ENCODE results near the gene CALB2. TPM values are rescaled to one million over a fixed set of nuclear protein-coding genes. Genes with fewer than 3 reads are reported as not detected.

Gene CALB2
- total and polyA plus RNA-seq, 2 donors (not counting 3 experiments of a cell fraction or from before 2014, with no cell fraction given), result not detected

- no peaks in the 10 kb centered on the region for H3K4me1 ChIP-seq (ENCODE audit: control insufficient read depth, extremely low read depth, insufficient read depth, low read length)
- no peaks in the 10 kb centered on the region for H4K20me1 ChIP-seq (replicated peaks; ENCODE audit: control insufficient read depth, extremely low read depth, insufficient read depth, low read length)
- no peaks in the 10 kb centered on the region for H3K36me3 ChIP-seq (ENCODE audit: control insufficient read depth in 2 of 2, extremely low read depth in 1 of 2, insufficient read depth in 2 of 2, low read length in 2 of 2)
- no peaks in the 10 kb centered on the region for H3K27me3 ChIP-seq (ENCODE audit: control insufficient read depth in 2 of 2, insufficient read depth in 2 of 2, low read length in 2 of 2)
- TF ChIP-seq POLR2A (IDR thresholded peaks at IDR 0.05; ENCODE audit: low read depth, low read length), result no peak
- TF ChIP-seq CTCF (IDR thresholded peaks at IDR 0.05; ENCODE audit: extremely low read depth in 1 of 2, insufficient read depth in 1 of 2, low read depth in 1 of 2, low read length in 2 of 2), result no peak
- TF ChIP-seq MAX (IDR thresholded peaks at IDR 0.05; ENCODE audit: insufficient read depth, insufficient read length), result no peak
- no peak for TF ChIP-seq EZH2 (IDR thresholded peaks at IDR 0.05; ENCODE audit: borderline replicate concordance, low read depth, low read length, severe bottlenecking)
- no peak for TF ChIP-seq GATA2 (IDR thresholded peaks at IDR 0.05; ENCODE audit: insufficient read depth, insufficient read length, low read depth, low read length)
- no peak for TF ChIP-seq JUN (IDR thresholded peaks at IDR 0.05; ENCODE audit: borderline replicate concordance, insufficient read depth, insufficient read length, low read depth)
- TF ChIP-seq POLR2AphosphoS5 (IDR thresholded peaks at IDR 0.05; ENCODE audit: insufficient read depth, low read depth, low read length), result no peak
- TF ChIP-seq FOS (IDR thresholded peaks at IDR 0.05; ENCODE audit: borderline replicate concordance, insufficient read depth, low read length), result no peak
- no peak for TF ChIP-seq MYC (IDR thresholded peaks at IDR 0.05; ENCODE audit: low read depth, low read length)
- ChIA-PET CTCF (no interaction called here), POLR2A (no interaction called here)
- H3K4me3 ChIP-seq (replicated peaks in 1 of 3; ENCODE audit: insufficient read depth in 1 of 3, low read depth in 1 of 3, low read length in 3 of 3), result no peak overlapping the region
- no peaks in the 10 kb centered on the region for H3K9me3 ChIP-seq (replicated peaks; ENCODE audit: control insufficient read depth, insufficient read depth, low read length)
- H3K9me1 ChIP-seq (replicated peaks; ENCODE audit: control insufficient read depth, extremely low read depth, insufficient read depth, low read length), result no peaks in the 10 kb centered on the region
- DNase-seq (ENCODE audit: low read depth, low spot score), result no peak
- no peak for FAIRE-seq
- dilution Hi-C loops (cut with MboI; ENCODE audit: extremely low pct_ligation_motif_present, low sequenced_read_pairs) (no loop called here), intact Hi-C loops (cut with micrococcal nuclease) (no loop called here)
- no TSS peak for BruUV-seq (replicated peaks)
- H3K79me2 ChIP-seq (ENCODE audit: control insufficient read depth, insufficient read depth, low read length), result no peaks in the 10 kb centered on the region
- H3K27ac ChIP-seq (ENCODE audit: insufficient read depth, low read depth, low read length), result no peak overlapping the region
- H3K4me2 ChIP-seq (ENCODE audit: insufficient read depth, low read length), result no peak overlapping the region
- H2AFZ ChIP-seq (ENCODE audit: low read depth, low read length), result no peak overlapping the region
- no peak overlapping the region for H3K9ac ChIP-seq (replicated peaks; ENCODE audit: extremely low read depth, insufficient read depth, low read length)
Measured at GRCh38 chr16:71379711-71380110, 21.2 kb downstream of the CALB2 start.
